ENCODE results near the gene LHX6.

Gene LHX6

DNA sequence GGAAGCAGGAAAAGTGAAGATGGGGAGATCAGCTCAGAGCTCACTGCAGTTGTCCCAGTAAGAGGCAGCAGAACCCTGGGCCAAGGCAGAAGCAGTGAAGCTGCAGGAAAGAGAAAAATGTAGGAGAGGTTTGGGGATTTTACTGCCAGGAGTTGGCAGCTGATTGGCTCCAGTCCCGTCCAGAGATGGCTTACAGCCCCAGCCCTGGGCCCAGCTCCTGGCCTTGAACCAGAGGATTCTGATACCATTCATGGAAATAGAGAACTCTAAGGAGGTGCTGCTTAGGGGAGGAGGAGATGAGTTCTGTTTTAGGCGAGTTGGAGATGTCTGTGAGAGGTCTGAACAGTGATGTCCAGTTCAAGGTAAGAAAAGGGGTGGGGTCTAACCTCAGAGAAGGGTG lies 64.5 kb downstream of the LHX6 start:
- in situ Hi-C loops (cut with MboI; ENCODE audit: low pct_unique_long_range_greater_than_20kb, low sequenced_read_pairs, unreplicated experiment): no loop called here
- TF ChIP-seq, protein P1, sequence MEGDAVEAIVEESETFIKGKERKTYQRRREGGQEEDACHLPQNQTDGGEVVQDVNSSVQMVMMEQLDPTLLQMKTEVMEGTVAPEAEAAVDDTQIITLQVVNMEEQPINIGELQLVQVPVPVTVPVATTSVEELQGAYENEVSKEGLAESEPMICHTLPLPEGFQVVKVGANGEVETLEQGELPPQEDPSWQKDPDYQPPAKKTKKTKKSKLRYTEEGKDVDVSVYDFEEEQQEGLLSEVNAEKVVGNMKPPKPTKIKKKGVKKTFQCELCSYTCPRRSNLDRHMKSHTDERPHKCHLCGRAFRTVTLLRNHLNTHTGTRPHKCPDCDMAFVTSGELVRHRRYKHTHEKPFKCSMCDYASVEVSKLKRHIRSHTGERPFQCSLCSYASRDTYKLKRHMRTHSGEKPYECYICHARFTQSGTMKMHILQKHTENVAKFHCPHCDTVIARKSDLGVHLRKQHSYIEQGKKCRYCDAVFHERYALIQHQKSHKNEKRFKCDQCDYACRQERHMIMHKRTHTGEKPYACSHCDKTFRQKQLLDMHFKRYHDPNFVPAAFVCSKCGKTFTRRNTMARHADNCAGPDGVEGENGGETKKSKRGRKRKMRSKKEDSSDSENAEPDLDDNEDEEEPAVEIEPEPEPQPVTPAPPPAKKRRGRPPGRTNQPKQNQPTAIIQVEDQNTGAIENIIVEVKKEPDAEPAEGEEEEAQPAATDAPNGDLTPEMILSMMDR (IDR thresholded peaks at IDR 0.05; ENCODE audit: extremely low read depth, insufficient read depth, missing control alignments): no peak
- DNase-seq (ENCODE audit: low spot score): no peak

DNA sequence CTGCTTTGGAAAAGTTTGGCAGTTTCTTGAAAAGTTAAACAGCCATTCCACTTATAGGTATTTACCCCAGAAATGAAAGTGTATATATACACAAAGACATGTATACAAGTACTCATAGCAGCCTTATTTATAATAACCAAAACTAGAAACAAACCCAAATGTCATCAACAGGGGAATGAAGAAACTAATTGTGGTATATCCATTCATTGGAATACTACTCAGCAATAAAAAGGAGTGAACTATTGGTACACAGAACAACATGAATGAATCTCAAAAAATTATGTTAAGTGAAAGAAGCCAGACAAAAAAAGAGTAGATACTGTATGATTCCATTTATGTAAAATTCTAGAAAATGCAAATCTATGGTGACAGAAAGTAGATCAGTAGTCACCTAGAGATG lies 66.3 kb downstream of the LHX6 start:
- in situ Hi-C loops (cut with MboI; ENCODE audit: low pct_unique_long_range_greater_than_20kb, low sequenced_read_pairs, unreplicated experiment): no loop called here
- DNase-seq (ENCODE audit: low spot score): no peak
- TF ChIP-seq, protein P1 (IDR thresholded peaks at IDR 0.05; ENCODE audit: extremely low read depth, insufficient read depth, missing control alignments): no peak

DNA sequence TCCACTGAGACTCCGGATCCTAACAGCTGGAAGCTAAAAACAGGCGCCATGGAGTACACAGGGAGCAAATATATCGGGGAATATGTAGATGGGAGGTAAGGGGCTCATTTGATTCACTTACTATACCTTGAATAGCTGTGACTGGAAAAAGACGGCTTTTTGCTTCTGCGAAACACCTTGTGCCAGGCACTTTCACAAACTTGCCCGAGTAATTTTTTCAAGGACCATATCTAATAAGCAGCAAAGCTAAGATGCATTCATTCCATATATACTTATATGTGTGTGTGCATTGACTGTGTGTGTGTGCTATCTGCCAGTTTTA lies 68.9 kb downstream of the LHX6 start:
- DNase-seq (ENCODE audit: low spot score): no peak
- in situ Hi-C loops (cut with MboI; ENCODE audit: low pct_unique_long_range_greater_than_20kb, low sequenced_read_pairs, unreplicated experiment): no loop called here
- TF ChIP-seq, protein P1 (IDR thresholded peaks at IDR 0.05; ENCODE audit: extremely low read depth, insufficient read depth, missing control alignments): no peak

DNA sequence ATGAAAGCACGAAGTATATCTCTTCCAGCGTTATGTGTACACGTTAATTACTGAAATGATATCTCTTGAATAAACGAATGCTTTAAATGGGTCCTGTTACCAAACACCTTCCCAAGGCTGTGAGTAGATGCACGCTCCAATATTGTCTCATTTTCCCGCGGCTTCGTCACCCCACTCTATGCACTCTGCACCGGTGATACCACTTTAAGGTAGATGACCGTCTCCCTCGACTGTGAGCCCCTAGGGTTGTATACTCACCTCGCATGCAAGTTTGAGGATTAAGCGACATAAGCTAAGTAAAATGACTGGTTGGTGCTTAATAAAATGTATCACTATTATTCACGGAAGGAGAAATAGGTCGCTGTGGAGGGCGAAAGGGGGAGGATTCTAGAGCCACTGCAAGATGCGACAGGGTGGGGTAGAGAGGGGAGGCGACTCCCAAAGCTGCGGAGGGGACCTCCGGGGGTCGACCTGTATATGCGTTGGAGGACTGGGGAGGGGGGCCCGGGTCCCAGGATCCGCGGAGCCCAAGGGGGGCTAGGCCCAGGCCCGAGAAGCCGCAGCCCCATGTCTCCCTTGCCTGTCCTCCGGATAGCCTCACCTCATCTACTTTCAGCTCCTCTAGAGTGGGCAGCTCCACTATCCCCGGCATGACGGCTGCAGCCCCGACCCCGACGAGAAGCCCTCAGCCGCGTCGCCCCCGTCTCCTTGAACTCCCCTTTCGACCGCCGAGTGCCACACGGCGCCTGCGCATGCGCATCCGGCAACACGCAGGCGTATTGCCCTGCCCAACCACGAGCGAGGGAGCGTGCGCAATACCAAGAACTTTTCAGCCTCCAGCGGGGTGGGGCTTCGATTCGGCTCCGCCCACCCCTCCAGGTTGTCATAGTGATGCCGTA lies 69.5 kb downstream of the LHX6 start, which contains the start of the genes MORN5 and NDUFA8:
Gene MORN5, plus strand, starts transcription at position 883 of the 899 bp plus-strand sequence. CDS start 65 bp downstream, outside the sequence.
Gene NDUFA8, minus strand, starts transcription at position 754 of the 899 bp plus-strand sequence. Its CDS starts 102 bp downstream, at position 652.
- in situ Hi-C loops (cut with MboI; ENCODE audit: low pct_unique_long_range_greater_than_20kb, low sequenced_read_pairs, unreplicated experiment): no loop called here
- DNase-seq (ENCODE audit: low spot score): peak; percentile 97
- TF ChIP-seq, protein P1 (IDR thresholded peaks at IDR 0.05; ENCODE audit: extremely low read depth, insufficient read depth, missing control alignments): no peak

DNA sequence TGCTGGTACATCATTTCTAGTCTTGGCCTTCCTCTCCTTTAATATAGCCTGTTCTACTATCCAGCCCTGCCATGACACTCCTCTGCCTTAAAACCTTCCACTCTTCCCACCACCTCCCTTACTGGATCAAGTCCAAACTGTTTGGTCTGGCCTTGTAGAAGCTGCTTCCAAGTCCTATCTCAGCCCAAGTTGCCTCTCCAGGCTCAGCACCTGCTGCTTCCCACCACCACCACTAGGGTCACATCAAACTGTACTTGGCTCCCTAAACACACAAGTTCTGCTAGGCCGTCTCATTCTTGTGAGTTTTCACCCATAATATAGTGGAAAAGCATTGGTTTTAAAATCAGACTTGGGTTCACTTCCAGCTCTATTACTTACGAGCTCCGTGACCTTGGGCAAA lies 70.6 kb downstream of the LHX6 start:
- TF ChIP-seq, protein P1 (IDR thresholded peaks at IDR 0.05; ENCODE audit: extremely low read depth, insufficient read depth, missing control alignments): peak; percentile 57
- DNase-seq (ENCODE audit: low spot score): peak; percentile 47
- in situ Hi-C loops (cut with MboI; ENCODE audit: low pct_unique_long_range_greater_than_20kb, low sequenced_read_pairs, unreplicated experiment): no loop called here

DNA sequence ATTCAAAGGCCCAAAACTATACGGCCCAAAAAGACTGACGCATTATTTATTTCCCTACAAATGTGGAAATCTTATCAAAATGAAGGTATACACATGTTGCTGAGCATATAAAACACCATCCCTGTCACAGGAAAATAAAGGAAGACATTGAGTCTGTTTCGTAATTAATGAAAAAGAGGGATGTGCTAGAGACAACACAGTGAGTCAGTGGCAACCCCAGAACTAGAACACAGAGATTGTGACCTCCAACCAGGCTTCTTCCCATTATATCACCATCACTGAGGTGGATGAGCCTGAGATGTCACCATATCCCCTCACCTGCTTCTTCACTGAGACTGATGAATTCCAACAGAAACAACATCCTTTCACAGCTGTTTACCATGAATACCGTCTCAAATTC lies 73.0 kb downstream of the LHX6 start:
- TF ChIP-seq, protein P1 (IDR thresholded peaks at IDR 0.05; ENCODE audit: extremely low read depth, insufficient read depth, missing control alignments): no peak
- in situ Hi-C loops (cut with MboI; ENCODE audit: low pct_unique_long_range_greater_than_20kb, low sequenced_read_pairs, unreplicated experiment): no loop called here
- DNase-seq (ENCODE audit: low spot score): no peak

Data from GM13977 (cell line).